Transverse colon (tissue), 4 donors: ENCODE results near the gene TPSD1. TPM values are rescaled to one million over a fixed set of nuclear protein-coding genes. Genes with fewer than 3 reads are reported as not detected.

ENCODE experiments used
- DNase-seq: peaks from one replicate; pipeline ENCODE4 v3.0.0-alpha.2; 2019
- H3K27ac ChIP-seq, 4 donors: fragments of 200-600 bp; sonication (generic); 2 replicates each; pipeline ENCODE4 v1.5.1; 2016 to 2018; ENCODE audit warnings: inconsistent platforms in 4 of 4
- H3K27me3 ChIP-seq: fragments of 200-600 bp; sonication (generic); 2 replicates; pipeline ENCODE4 v1.5.1; 2017; ENCODE audit warnings: inconsistent platforms
- H3K36me3 ChIP-seq, 4 donors: fragments of 200-600 bp; sonication (generic); 2 replicates each; pipeline ENCODE4 v1.5.1; 2017 to 2019; ENCODE audit warnings: inconsistent platforms in 4 of 4
- H3K4me1 ChIP-seq, 4 donors: fragments of 200-600 bp; sonication (generic); 2 replicates each; pipeline ENCODE4 v1.5.1; 2017 to 2020; ENCODE audit warnings: inconsistent platforms in 4 of 4
- H3K4me3 ChIP-seq, 4 donors: fragments of 200-600 bp; sonication (generic); 1 replicate in 1 of 4; 2 replicates in 3 of 4; pipeline versions ENCODE4 v1.5.1 to v1.6.1; 2017 to 2019; ENCODE audit warnings: inconsistent platforms in 4 of 4
- H3K9me3 ChIP-seq, 2 donors: fragments of 200-600 bp; sonication (generic); 2 replicates each; pipeline ENCODE4 v1.5.1; 2017 to 2019; ENCODE audit warnings: inconsistent platforms in 2 of 2
- CTCF ChIP-seq, 5 experiments: fragments of 200-600 bp in 3 of 5; fragments of 450-650 bp in 2 of 5; sonication (generic) in 3 of 5; IDR thresholded peaks; 1 replicate in 2 of 5; 2 replicates in 3 of 5; pipeline ENCODE4 v1.5.1; 2016 to 2017; ENCODE audit warnings: antibody characterized with exemption in 5 of 5, inconsistent platforms in 3 of 5, mild to moderate bottlenecking in 2 of 5, moderate library complexity in 1 of 5
- EP300 ChIP-seq: sonication (generic); formaldehyde crosslinking; IDR thresholded peaks from one replicate; pipeline ENCODE4 v1.6.1; 2017; ENCODE audit warnings: antibody characterized with exemption, low read depth
- POLR2A ChIP-seq: fragments of 450-650 bp; IDR thresholded peaks from one replicate; pipeline ENCODE4 v1.6.1; 2016; ENCODE audit warnings: antibody characterized with exemption, mild to moderate bottlenecking, moderate library complexity
- POLR2AphosphoS5 ChIP-seq, 3 donors: sonication (generic); formaldehyde crosslinking; IDR thresholded peaks; one replicate each; pipeline ENCODE4 v1.6.1; 2016; ENCODE audit warnings: antibody characterized with exemption in 3 of 3
- WGBS, 2 donors: methylation state at CpG; one replicate each; pipeline ENCODE4 v1.1.5; 2018; ENCODE audit warnings: low coverage in 1 of 2; 5-methylcytosine and 5-hydroxymethylcytosine counted together
- in situ Hi-C, 4 donors: fragments of 200-750 bp; cut with MboI; loops; one replicate each; pipeline versions ENCODE4 v1.15.0 to v1.15.1; 2017; ENCODE audit warnings: low sequenced_read_pairs in 3 of 4, low pct_ligation_motif_present in 1 of 4, low pct_unique_long_range_greater_than_20kb in 1 of 4
- intact Hi-C: fragments of 100-400 bp; cut with DNase I; formaldehyde crosslinking; loops from one replicate; pipeline ENCODE4 v1.15.1; 2023; ENCODE audit warnings: low total_unique reads
- total RNA-seq, 4 donors: library from RNA; depleted of rRNA; stranded (reverse); fragments of >200 nt; gene quantifications; one replicate each; pipeline ENCODE4 v1.1.0, GENCODE V29; 2016

TPSD1 gene
- total RNA-seq, 4 donors from 2014 or later: 4.6 to 12.0 (median 7.8) TPM; not detected in 1

GRCh38 chr16:1286513-1287094 is 30.7 kb downstream of the TPSD1 start:
- intact Hi-C loops: no loop called here
- WGBS, 2 donors: 82 to 95% methylated on average over 4 to 25 of the region's 25 CpGs
- H3K36me3 ChIP-seq: no peaks in the 10 kb centered on the region

GRCh38 chr16:1287982-1288670 is 32.3 kb downstream of the TPSD1 start:
- H3K9me3 ChIP-seq: no peaks in the 10 kb centered on the region

More at GRCh38 chr16:1286513-1287094, 30.7 kb downstream of the TPSD1 start:
- Histone ChIP-seq H3K27ac (no peak overlapping the region), H3K4me3 (no peak overlapping the region), H3K9me3 (no peaks in the 10 kb centered on the region), H3K27me3 (peaks cover 81% of the 10 kb centered on the region), H3K4me1 (peaks cover 0 to 10% (median 5%) of the 10 kb centered on the region in 4 donors)
- in situ Hi-C loops: no loop called here
- DNase-seq: no peak
- TF ChIP-seq EP300 (no peak), POLR2AphosphoS5 (IDR thresholded peaks at IDR 0.05) (no peak), CTCF (IDR thresholded peaks at IDR 0.05) (no peak), POLR2A (no peak)

GRCh38 chr16:1288813-1289476 is 33.1 kb downstream of the TPSD1 start:
- Histone ChIP-seq H3K36me3 (no peaks in the 10 kb centered on the region), H3K27ac (no peak overlapping the region), H3K9me3 (no peaks in the 10 kb centered on the region), H3K4me1 (peaks cover 0 to 10% (median 5%) of the 10 kb centered on the region in 4 donors), H3K27me3 (peaks cover 82% of the 10 kb centered on the region), H3K4me3 (no peak overlapping the region)
- no peak for DNase-seq
- in situ Hi-C loops: no loop called here
- no peak for TF ChIP-seq POLR2A
- no peak for TF ChIP-seq CTCF (IDR thresholded peaks at IDR 0.05)
- TF ChIP-seq POLR2AphosphoS5 (IDR thresholded peaks at IDR 0.05): no peak
- TF ChIP-seq EP300: no peak
- 0 to 46% methylated on average over 2 to 17 of the region's 20 CpGs for WGBS, 2 donors
- intact Hi-C loops: no loop called here

More at GRCh38 chr16:1287982-1288670, 32.3 kb downstream of the TPSD1 start:
- in situ Hi-C loops (no loop called here), intact Hi-C loops (no loop called here)
- 49% methylated on average over 38 of the region's 40 CpGs; no CpG with 5 or more reads in 1 of the 2 donors for WGBS, 2 donors
- Histone ChIP-seq H3K4me1 (peaks cover 0 to 10% (median 5%) of the 10 kb centered on the region in 4 donors), H3K36me3 (no peaks in the 10 kb centered on the region), H3K27ac (no peak overlapping the region), H3K4me3 (no peak overlapping the region), H3K27me3 (peaks cover 83% of the 10 kb centered on the region)
- no peak for TF ChIP-seq POLR2A
- no peak for TF ChIP-seq POLR2AphosphoS5 (IDR thresholded peaks at IDR 0.05)
- no peak for TF ChIP-seq CTCF (IDR thresholded peaks at IDR 0.05)
- TF ChIP-seq EP300: no peak
- DNase-seq: no peak

GRCh38 chr16:1289477-1289866 is 33.6 kb downstream of the TPSD1 start:
- intact Hi-C loops (no loop called here), in situ Hi-C loops (no loop called here)
- Histone ChIP-seq H3K4me1 (peaks cover 0 to 10% (median 5%) of the 10 kb centered on the region in 4 donors), H3K27me3 (peaks cover 85% of the 10 kb centered on the region), H3K27ac (no peak overlapping the region), H3K9me3 (no peaks in the 10 kb centered on the region), H3K4me3 (no peak overlapping the region), H3K36me3 (no peaks in the 10 kb centered on the region)
- WGBS, 2 donors: 22% methylated on average over 16 of the region's 17 CpGs; no CpG with 5 or more reads in 1 of the 2 donors
- DNase-seq: no peak
- TF ChIP-seq POLR2AphosphoS5 (IDR thresholded peaks at IDR 0.05): no peak
- TF ChIP-seq CTCF (IDR thresholded peaks at IDR 0.05): no peak
- no peak for TF ChIP-seq EP300
- no peak for TF ChIP-seq POLR2A
